ENCODE data around the gene CISD1. TPM values are rescaled to one million over a fixed set of nuclear protein-coding genes. Genes with fewer than 3 reads are reported as not detected.
"Not testable (repeated sequence)": the region's sequence is repeated elsewhere in the genome, so short reads cannot be mapped to it uniquely, and the experiment has no call there.

Gene CISD1
- polyA plus RNA-seq (ENCODE audit: insufficient read depth in 1 of 5, insufficient read length in 5 of 5, low replicate concordance in 1 of 5): 10 to 100 TPM; 19.1 to 26.3 (median 22.4) TPM
- long read RNA-seq, donor 1, transcript CISD1-201 (3 exons, 2,479 nt): major isoform, 27 of 27 reads
- long read RNA-seq, donor 1, partial matches to known transcripts: 0 of 27 reads
- long read RNA-seq, donor 1, other reads (novel, unspliced or antisense): 0 of 27 reads
- long read RNA-seq, donor 2, transcript CISD1-201 (3 exons, 2,479 nt): major isoform, 12 of 12 reads
- long read RNA-seq, donor 2, partial matches to known transcripts: 0 of 12 reads
- long read RNA-seq, donor 2, other reads (novel, unspliced or antisense): 0 of 12 reads
- long read RNA-seq, donor 3, transcript CISD1-201 (3 exons, 2,479 nt): major isoform, 15 of 15 reads
- long read RNA-seq, donor 3, partial matches to known transcripts: 0 of 15 reads
- long read RNA-seq, donor 3, other reads (novel, unspliced or antisense): 0 of 15 reads
- long read RNA-seq, donor 4, transcript CISD1-201 (3 exons, 2,479 nt): major isoform, 9 of 9 reads
- long read RNA-seq, donor 4, partial matches to known transcripts: 0 of 9 reads
- long read RNA-seq, donor 4, other reads (novel, unspliced or antisense): 0 of 9 reads
- long read RNA-seq, donor 5, transcript CISD1-201 (3 exons, 2,479 nt): major isoform, 35 of 44 reads
- long read RNA-seq, donor 5, partial matches to known transcripts: 9 of 44 reads
- long read RNA-seq, donor 5, other reads (novel, unspliced or antisense): 0 of 44 reads
- long read RNA-seq, donor 6, transcript CISD1-201 (3 exons, 2,479 nt): major isoform, 23 of 23 reads
- long read RNA-seq, donor 6, partial matches to known transcripts: 0 of 23 reads
- long read RNA-seq, donor 6, other reads (novel, unspliced or antisense): 0 of 23 reads
- long read RNA-seq, donor 7, transcript CISD1-201 (3 exons, 2,479 nt): major isoform, 17 of 17 reads
- long read RNA-seq, donor 7, partial matches to known transcripts: 0 of 17 reads
- long read RNA-seq, donor 7, other reads (novel, unspliced or antisense): 0 of 17 reads
- long read RNA-seq, donor 8, transcript CISD1-201 (3 exons, 2,479 nt): major isoform, 7 of 7 reads
- long read RNA-seq, donor 8, partial matches to known transcripts: 0 of 7 reads
- long read RNA-seq, donor 8, other reads (novel, unspliced or antisense): 0 of 7 reads

DNA sequence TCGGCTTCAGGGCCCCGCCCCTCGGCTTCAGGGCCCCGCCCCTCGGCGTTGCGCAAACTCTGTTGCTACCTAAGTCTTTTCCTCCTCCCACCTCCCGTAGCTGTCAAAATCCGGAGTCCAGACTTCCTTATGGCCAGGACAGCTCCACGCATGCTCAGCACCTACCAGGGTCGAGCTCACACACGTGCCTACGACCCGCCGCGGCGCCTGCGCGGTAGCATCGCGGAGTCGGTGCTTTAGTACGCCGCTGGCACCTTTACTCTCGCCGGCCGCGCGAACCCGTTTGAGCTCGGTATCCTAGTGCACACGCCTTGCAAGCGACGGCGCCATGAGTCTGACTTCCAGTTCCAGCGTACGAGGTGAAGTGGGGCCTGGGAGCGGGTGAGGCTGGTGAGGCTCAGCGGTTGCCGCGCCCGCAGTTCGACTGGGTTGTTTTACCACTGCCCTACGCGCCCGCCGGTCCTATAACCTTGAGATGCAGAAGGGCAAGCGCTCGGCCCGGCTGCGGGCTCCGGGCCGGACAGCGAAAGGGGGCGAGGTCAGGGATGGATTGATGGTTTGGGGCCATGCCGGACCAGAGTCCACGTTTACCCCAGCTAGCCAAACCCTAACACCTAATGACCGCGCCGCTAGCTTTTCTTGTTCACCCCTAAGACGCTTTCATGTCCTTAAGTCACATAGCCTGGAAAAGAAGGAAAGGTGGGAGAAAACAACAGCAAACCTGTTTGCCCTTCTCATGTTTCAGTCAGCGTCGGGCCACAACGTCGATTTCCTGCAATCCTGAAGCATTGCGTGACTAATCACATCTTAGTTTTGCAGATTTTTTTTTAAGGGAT is at the start of gene CISD1:
TSS of gene CISD1 (plus strand) at position 217 of the 836 bp plus-strand sequence. CDS start at position 329, 112 bp downstream.
- peak; percentile 97 to 98 for DNase-seq

DNA sequence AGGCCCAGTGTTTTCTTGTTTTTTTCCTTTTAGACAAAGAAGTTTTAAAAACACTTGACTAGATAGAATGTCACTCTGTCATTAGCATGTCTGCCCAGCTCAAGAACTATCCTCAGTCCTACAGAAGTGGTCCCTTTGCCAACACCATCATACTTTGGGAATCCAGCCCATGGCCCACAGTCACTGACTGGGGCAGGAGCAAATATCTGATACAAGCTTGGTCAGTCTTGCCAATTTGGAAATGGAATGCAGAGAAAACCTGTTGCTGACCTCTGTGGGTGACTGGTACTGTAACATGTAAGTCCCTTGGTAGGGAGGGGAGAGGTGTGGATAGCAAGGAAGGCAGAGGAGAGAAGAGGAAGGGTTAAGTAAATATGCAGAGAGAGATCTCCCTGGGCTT is 49.1 kb upstream of the CISD1 start:
- DNase-seq: no peak

DNA sequence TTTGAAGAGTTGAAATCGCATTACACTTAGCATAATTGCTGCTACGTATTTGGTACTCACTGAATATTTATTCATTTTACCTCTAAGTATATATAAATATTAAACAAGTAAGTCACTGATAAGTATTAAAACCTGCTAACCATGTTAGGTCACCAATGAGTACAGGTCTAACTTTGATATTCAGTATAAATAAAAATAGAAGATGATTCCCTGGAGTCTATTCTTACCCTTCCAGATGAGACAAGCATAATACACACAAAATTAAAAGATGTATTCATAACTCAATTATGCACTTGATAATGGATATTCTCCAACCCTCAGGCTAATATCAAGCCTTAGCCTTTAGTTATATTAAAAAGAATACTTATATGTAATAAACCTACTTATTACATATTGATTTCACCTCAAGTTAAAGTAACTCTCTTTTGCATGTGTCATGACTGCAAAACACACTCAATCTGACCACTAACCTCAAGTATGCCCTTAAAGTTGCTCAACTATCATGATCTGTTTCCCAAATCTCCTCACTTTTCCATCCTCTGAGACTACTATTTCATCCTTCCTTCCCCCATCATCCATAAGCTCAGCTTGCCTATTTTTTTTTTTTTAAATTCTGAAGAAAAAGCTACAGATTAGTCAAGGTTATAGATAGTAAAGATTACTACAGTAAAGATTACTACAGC is 48.1 kb upstream of the CISD1 start:
- DNase-seq: no peak

GRCh38 chr10:58225654-58226053 is 43.3 kb upstream of the CISD1 start:
- no peak for DNase-seq

DNA sequence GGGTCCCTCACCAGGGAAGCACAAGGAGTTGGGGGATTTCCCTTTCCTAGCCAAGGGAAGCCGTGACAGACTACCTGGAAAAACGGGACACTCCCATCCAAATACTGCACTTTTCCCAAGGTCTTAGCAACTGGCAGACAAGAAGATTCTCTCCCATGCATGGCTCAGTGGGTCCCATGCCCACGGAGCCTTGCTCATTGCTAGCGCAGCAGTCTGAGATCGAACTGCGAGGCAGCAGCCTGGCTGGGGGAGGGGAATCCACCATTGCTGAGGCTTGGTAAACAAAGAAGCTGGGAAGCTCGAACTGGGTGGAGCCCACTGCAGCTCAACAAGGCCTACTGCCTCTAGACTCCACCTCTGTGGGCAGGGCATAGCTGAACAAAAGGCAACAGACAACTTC is 39.1 kb upstream of the CISD1 start:
- DNase-seq: not testable (repeated sequence)

GRCh38 chr10:58237014-58237834 is 31.7 kb upstream of the CISD1 start:
- no peak for DNase-seq

DNA sequence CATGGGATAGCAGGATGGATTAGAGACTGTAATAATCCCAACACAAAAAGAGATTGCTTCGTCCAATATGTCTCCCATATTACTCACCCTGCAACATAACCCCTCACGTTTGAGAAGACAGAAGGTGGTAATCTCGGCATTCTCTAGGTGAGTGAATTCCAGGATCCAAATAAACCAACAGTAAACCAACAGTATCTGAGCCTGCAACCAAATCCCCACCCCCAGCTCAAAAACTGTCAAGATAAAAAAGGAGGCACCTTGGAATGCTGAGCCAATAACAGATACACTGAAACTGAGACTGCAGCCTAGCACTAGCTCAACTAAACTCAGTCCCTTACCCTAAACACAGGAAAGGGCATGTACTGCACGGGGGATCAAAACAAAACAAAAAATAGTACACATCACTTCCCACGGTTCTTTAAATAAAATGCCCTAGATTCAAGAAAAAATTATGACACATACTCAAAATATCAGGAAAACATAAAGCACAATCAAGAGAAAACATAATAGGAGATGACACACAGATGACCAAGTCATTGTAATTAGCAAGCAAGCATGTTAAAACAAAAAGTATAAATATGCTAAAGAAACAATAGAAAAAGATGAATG is 29.3 kb upstream of the CISD1 start:
- no peak for DNase-seq

DNA sequence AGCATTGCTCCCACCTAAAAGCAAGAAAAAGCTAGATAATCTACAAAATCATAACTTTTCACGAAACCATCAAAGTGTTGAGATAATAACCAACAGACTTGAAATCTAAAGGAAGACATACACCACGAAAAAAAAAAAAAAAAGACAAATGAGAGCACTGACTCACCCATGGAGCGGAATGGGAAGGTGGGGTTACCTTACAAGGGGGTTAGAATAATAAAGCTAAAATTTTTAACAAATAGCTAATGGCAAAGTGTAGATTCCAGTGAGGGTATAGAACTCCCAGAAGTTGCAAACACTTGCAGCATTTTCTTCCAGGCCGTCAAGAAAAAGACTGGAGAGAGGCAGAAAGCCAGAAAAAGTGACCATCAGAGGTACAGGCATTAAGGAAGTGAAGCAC is 28.4 kb upstream of the CISD1 start:
- no peak for DNase-seq

DNA sequence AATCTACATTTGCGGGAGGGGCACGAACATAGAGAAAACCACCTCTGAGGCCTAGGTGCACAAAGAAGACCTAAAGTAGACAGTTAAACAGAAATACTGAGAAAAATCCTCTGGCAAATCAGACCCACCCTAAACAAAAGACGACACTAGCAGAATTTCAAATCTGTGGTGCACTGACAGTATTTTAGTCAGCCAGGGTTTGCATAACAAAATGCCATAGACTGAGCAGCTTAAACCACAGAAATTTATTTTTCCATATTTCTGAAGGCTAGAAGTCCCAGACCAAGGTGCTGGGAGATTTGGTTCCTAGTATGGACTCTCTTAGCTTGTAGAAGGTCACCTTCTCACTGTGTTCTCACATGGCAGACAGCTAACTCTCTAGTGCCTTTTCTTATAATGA is 27.6 kb upstream of the CISD1 start:
- no peak for DNase-seq

GRCh38 chr10:58243269-58243668 is 25.7 kb upstream of the CISD1 start:
- DNase-seq: no peak

DNA sequence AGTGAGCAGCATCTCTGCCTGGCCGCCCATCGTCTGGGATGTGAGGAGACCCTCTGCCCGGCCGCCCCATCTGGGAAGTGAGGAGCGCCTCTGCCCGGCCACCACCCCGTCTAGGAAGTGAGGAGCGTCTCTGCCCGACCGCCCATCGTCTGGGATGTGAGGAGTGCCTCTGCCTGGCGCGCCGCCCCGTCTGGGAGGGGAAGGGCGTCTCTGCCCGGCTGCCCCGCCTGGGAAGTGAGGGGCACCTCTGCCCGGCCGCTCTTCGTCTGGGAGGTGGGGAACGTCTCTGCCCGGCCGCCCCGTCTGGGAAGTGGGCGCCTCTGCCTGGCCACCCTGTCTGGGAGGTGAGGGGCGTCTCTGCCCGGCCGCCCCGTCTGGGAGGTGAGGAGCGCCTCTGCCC is 25.2 kb upstream of the CISD1 start:
- not testable (repeated sequence) for DNase-seq

GRCh38 chr10:58244242-58244641 is 24.7 kb upstream of the CISD1 start:
- DNase-seq: not testable (repeated sequence)

- not testable (repeated sequence) for DNase-seq
Measured at GRCh38 chr10:58244666-58245065, 24.3 kb upstream of the CISD1 start.

DNA sequence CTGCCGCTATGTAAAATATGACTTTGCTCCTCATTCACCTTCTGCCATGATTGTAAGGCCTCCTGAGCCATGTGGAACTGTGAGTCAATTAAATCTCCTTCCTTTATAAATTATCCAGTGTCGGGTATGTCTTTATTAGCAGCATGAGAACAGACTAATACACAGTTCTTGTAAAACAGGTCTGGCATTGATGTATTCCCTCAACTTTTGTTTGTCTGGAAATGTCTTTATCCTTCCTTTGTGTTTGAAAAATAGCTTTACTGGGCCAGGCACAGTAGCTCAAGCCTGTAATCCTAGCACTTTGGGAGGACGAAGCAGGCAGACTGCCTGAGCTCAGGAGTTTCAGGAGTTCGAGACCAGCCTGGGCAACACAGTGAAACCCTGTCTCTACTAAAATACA is 15.8 kb upstream of the CISD1 start:
- no peak for DNase-seq

- DNase-seq: no peak
Measured at GRCh38 chr10:58254644-58255043, 14.3 kb upstream of the CISD1 start.

DNA sequence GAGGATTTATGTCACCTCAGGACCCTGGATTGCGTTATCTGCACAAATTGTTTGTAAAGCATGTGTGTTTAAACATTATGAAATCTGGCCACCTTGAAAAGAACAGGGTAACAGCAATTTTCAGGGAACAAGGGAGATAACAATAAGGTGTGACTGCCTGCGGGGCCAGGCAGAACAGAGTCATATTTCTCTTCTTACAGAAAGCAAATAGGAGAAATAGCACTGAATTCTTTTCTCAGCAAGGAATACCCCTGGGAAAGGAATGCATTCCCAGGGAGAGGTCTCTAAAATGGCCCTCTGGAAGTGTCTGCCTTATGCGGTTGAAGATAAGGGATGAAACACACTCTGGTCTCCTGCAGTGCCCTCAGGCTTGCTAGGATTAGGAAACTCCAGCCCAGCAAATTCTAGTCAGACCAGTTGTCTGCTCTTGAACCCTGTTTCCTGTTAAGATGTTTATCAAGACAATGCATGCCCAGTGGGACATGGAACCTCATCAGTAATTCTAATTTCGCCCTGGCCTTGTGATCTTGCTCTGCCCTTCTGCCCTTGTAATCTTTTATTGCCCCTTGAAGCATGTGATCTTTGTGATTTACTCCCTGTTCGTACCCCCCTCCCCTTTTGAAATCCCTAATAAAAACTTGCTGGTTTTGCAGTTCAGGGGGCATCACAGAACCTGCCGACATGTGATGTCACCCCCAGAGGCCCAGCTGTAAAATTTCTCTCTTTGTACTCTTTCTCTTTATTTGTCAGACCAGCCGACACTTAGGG is 12.8 kb upstream of the CISD1 start:
- not testable (repeated sequence) for DNase-seq

DNA sequence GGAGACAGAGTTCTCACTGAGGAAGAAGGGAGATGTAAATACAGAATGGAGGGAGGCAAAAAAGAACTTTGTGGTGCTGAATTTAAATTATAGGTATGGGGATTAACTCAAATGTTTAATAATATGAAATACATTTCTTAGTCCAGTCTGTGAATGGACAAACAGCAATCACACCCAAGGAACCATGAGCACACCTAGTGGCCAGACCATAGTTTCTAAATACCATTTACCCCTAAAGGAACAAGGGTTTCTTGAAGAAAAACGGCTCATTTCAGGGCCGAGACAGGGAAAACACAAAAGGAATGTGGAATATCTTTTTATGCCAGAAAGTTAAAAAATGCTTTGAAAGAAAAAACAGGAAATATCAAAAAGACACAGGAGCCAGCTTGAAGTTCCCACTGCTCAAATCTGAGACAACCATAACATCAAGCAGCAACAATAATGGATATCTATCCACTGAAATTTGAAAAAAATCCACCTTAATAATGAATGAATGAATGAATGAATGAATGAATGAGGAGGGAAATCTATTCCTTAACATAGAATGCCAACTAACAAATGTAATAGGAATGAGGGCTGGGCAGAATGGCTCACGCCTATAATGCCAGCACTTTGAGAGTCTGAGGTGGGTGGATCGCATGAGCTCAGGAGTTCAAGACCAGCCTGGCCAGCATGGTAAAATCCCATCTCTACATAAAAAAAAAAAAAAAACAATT is 9.8 kb upstream of the CISD1 start:
- no peak for DNase-seq

DNA sequence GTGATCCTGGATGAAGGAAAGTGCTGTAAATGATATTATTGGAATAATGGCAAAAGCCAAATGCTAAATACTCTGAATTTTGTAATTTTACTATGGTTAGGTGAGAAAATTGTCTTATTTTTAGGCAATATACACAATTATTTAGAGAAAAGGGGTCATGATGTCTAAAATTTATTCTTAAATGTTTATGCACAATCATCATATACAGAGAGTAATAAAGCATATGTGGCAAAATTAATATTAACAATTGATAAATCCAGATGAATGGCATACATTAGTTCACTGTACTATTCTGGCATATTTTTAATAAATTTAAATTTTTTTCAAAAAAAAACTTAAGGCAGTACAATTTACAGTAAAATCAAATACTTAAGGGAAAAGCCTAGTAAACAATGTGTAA is 8.6 kb upstream of the CISD1 start:
- no peak for DNase-seq

Data from right lung (tissue), 10 donors.